Stimulated activated CD8-positive, alpha-beta memory T cell treated with anti-CD3 and anti-CD28 coated beads, Interleukin-12 subunit alpha, Interleukin-12 subunit beta, amount 100 ng/mL, for 24 hours (primary cell): ENCODE measurements around the gene GTF2H3.
"Not testable (repeated sequence)": the region's sequence is repeated elsewhere in the genome, so short reads cannot be mapped to it uniquely, and the experiment has no call there.

Experiments
- DNase-seq: peaks from one replicate; pipeline ENCODE4 v3.0.0-alpha.2; 2020; ENCODE audit errors: extremely low read depth

The GTF2H3 gene

GRCh38 chr12:123633379-123634141 lies at the start of gene GTF2H3, which contains the start of gene EIF2B1:
Gene GTF2H3 (plus strand): TSS chr12:123633829. CDS start chr12:123633860, 31 bp downstream.
Gene EIF2B1 (minus strand): TSS chr12:123633686. CDS start chr12:123633557, 129 bp downstream.
- peak; percentile 93 for DNase-seq

- DNase-seq: no peak
These were observed 41.7 kb upstream of the GTF2H3 start for GRCh38 chr12:123591702-123592481.

- DNase-seq: no peak
These were observed 37.9 kb upstream of the GTF2H3 start for GRCh38 chr12:123595729-123596128.

GRCh38 chr12:123597100-123597499 lies 36.5 kb upstream of the GTF2H3 start:
- no peak for DNase-seq

GRCh38 chr12:123598522-123598921 lies 35.1 kb upstream of the GTF2H3 start:
- DNase-seq: no peak

GRCh38 chr12:123599310-123599709 lies 34.3 kb upstream of the GTF2H3 start:
- DNase-seq: no peak

- no peak for DNase-seq
These were observed 33.9 kb upstream of the GTF2H3 start for GRCh38 chr12:123599721-123600120.

GRCh38 chr12:123601602-123602489 lies 31.8 kb upstream of the GTF2H3 start, which contains the start of gene DDX55:
Gene DDX55 (plus strand): TSS chr12:123602099. CDS start chr12:123602149, 50 bp downstream.
- peak; percentile 73 for DNase-seq

GRCh38 chr12:123602651-123603195 lies 30.9 kb upstream of the GTF2H3 start:
- no peak for DNase-seq

GRCh38 chr12:123603495-123603894 lies 30.1 kb upstream of the GTF2H3 start:
- not testable (repeated sequence) for DNase-seq

- DNase-seq: no peak
These were observed 25.9 kb upstream of the GTF2H3 start for GRCh38 chr12:123607756-123608155.

- DNase-seq: no peak
These were observed 25.4 kb upstream of the GTF2H3 start for GRCh38 chr12:123608182-123608581.

GRCh38 chr12:123614110-123614509 lies 19.5 kb upstream of the GTF2H3 start:
- DNase-seq: no peak

- DNase-seq: no peak
These were observed 19.1 kb upstream of the GTF2H3 start for GRCh38 chr12:123614531-123614930.

GRCh38 chr12:123617144-123617543 lies 16.5 kb upstream of the GTF2H3 start:
- no peak for DNase-seq

- DNase-seq: no peak
These were observed 16.0 kb upstream of the GTF2H3 start for GRCh38 chr12:123617580-123617979.

- DNase-seq: no peak
These were observed 12.5 kb upstream of the GTF2H3 start for GRCh38 chr12:123621101-123621500.

GRCh38 chr12:123621619-123622530 lies 11.8 kb upstream of the GTF2H3 start:
- DNase-seq: no peak

GRCh38 chr12:123634142-123634561 lies 523 bp downstream of the GTF2H3 start:
- no peak for DNase-seq

GRCh38 chr12:123643911-123644310 lies 10.3 kb downstream of the GTF2H3 start:
- DNase-seq: no peak
